ENCODE data around the gene MED12L.

MED12L gene

GRCh38 chr3:151477591-151478334 lies 392.3 kb downstream of the MED12L start:
- DNase-seq, result no peak

GRCh38 chr3:151478335-151478697 lies 392.9 kb downstream of the MED12L start:
- DNase-seq, result no peak

DNA sequence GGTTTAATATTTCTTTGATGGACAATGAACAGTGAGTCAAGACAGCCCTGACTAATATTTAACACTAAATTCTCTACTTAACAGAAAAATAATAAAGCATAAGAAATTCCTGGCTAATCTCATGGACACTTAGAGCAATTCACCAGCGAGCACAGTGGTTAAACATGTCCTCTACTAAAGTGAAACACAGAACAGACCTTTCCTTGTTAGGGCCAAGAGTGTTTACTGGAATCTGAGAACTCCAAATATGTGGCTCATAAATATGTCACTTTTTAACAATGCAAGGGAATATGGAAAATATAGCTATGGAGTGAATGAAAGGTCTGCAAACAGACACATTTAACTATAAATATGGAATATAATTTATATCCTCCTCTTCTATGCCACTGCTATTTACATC lies 394.0 kb downstream of the MED12L start:
- DNase-seq, result no peak

GRCh38 chr3:151480492-151480891 lies 395.0 kb downstream of the MED12L start:
- no peak for DNase-seq

DNA sequence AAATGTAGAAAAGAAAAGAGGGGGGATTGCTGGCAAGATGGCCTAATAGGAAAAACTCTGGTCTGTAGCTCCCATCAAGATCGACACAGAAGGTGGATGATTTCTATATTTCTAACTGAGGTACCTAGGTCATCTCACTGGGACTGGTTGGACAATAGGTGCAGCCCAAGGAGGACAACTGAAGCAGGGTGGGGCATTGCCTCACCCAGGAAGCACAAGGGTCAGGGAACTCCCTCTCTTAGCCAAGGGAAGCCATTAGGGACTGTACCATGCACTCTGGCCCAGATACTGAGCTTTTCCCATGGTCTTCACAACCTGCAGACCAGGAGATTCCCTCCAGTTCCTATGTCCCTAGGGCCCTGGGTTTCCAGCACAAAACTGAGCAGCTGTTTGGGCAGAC lies 398.0 kb downstream of the MED12L start:
- DNase-seq, result no peak

DNA sequence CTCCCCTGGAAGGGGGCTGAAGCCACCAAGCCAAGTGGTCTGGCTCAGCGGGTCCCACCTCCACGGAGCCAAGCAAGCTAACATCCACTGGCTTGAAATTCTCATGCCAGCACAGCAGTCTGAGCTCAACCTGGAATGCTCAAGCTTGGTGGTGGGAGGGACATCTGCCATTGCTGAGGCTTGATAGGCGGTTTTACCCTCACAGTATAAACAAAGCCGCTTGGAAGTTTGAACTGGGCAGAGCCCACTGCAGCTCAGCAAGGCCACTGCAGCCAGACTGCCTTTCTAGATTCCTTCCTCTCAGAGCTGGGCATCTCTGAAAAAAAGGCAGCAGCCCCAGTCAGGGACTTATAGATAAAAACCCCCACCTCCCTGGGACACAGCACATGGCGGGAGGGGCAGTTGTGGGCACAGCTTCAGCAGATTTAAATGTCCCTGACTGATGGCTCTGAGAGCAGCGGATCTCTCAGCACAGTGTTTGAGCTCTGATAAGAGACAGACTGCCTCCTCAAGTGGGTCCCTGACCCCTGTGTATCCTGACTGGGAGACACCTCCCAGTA lies 398.6 kb downstream of the MED12L start:
- DNase-seq, result no peak
